GM12872 (cell line): Measurements from ENCODE around the gene ADAP1.

Source experiments
- TF ChIP-seq, protein P1 (sequence below): IDR thresholded peaks from 3 replicates; pipeline ENCODE4 v1.5.1; 2011; ENCODE audit warnings: low read depth, mild to moderate bottlenecking, low read length, moderate library complexity; ENCODE audit not compliant: insufficient read depth

The ADAP1 gene

DNA sequence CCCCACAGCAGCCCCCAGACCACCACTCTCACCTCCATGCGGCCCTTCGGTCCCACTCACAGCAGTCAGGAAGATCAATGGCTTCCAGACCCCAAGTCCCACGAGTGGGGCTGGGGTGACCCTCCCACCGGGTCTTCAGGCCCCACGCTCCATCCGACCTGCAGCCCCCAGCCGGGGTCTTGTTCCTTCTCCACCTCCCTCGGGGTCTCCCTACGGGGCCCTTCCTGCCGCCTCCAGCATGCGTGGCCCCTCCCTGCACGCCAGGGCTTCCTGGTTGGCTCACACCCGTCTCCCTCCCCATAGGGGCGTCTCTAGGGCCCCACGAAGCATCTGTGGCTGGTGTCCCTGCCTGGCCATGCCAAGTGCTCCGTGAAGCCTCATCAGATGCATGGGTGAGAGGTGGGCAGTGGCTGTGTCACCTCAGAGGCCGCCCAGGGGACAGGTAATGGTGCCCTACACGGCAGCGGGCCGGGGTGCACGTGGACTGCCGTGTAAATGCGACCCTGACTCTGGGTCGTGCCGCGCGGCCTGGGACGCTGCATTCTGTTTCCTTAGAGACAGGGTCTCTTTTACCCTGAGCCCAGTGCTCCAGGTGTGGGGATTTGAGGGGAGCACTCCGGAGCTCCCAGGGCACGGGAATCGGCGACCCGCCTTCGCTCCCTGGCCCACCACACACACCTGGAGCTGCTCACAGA lies 19.9 kb downstream of the ADAP1 start:
- TF ChIP-seq, protein P1, sequence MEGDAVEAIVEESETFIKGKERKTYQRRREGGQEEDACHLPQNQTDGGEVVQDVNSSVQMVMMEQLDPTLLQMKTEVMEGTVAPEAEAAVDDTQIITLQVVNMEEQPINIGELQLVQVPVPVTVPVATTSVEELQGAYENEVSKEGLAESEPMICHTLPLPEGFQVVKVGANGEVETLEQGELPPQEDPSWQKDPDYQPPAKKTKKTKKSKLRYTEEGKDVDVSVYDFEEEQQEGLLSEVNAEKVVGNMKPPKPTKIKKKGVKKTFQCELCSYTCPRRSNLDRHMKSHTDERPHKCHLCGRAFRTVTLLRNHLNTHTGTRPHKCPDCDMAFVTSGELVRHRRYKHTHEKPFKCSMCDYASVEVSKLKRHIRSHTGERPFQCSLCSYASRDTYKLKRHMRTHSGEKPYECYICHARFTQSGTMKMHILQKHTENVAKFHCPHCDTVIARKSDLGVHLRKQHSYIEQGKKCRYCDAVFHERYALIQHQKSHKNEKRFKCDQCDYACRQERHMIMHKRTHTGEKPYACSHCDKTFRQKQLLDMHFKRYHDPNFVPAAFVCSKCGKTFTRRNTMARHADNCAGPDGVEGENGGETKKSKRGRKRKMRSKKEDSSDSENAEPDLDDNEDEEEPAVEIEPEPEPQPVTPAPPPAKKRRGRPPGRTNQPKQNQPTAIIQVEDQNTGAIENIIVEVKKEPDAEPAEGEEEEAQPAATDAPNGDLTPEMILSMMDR = no peak

DNA sequence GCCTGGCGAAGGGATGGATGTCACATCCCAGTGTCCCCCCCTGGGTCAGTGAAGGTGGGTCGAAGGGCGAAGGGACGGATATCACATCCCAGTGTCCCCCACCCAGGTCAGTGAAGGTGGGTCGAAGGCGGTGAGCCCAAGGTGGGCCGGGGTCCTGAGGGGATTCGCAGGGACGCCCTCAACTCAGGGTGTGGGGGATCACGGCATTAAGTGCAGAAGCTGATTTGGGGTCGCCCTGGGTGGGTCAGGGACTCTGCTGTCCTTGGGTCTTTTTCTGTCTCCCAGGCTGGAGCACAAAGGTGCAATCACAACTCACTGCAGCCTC lies 21.9 kb downstream of the ADAP1 start:
- TF ChIP-seq, protein P1 = no peak

DNA sequence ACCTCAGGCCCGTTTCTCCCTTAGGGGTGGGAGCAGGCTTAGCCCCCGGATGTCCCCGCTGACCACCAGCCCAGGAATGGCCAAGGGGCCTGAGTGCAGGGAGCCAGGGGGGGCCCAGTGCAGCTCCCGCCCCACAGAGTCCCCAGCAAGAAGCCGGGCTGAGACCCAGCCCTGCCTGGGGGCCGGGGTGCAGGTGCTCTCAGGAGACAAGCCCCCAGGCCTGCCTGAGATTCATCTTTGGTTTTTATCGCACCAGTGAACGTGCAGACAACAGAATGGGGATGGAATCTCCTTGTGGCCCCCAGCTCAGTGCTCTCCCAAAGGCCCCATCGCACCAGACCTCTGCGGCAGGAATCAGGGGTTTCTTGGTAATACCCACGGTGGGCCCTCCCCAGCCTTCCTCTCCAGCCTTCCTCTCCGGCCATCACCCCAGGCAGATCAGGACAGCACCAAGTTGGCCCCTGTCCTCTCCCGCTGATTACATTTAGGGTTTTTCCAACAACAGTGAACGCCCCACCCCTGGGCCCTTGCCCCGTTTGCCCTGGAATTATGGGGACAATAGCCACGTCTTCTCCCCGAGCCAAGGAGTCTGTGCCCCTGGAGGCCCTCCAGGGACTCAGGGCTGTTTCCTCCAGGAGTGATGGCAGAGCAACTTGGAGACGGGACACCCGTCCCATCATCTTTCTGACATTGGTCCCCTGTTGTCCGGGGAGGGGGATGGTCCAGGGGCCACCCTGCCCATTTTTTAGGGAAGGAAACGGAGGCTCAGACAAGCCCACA lies 22.4 kb downstream of the ADAP1 start:
- TF ChIP-seq, protein P1 = no peak

DNA sequence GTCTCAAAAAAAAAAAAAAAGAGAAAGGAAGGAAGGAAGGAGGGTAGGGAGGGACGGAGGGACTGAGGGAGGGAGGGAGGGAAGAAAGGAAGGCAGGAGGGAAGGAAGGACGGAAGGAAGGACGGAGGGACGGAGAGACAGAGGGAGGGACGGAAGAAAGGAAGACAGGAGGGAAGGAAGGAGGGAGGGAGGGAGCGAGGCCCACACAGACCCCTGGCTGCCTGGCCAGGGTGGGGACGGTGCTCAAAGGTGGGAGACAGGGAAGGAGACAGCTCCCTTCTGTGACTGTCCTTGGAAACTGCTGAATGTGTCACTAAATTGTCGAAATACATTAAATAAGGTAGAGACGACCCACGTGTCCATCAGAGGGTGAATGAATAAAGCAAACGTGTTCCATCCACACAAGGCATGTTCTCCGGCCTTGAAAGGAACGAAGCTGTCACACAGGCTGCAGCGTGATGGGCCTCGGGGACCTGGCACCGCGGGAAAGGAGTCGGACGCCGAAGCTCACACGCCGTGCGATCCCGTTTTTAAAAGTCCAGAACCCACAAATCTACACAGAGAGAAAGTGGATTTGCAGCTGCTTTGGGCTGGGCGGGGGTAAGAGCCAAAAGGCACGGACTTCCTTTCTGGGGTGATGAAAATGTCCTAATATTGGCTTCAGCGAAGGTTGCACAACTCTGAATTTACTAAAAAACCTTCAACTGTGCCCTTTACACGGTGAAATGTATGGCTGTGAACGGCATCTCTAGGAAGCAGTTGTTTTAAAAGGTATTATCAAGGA lies 23.3 kb downstream of the ADAP1 start:
- TF ChIP-seq, protein P1 = no peak

DNA sequence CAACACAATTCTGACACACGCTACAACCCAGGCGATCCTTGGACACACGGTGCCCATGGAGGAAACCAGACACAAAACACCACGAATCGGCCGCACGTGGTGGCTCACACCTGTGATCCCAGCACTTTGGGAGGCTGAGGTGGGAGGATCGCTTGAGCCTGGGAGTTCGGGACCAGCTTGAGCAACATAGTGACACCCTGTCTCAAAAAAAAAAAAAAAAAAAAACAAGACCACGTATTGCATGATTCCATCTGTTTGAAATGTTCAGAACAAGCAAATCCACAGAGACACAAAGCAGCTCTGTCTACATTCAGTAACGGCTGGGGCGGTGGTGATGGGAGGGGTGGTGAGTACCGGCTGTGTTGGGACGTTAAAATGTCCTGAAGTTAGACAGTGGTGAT lies 25.2 kb downstream of the ADAP1 start:
- TF ChIP-seq, protein P1 = no peak

DNA sequence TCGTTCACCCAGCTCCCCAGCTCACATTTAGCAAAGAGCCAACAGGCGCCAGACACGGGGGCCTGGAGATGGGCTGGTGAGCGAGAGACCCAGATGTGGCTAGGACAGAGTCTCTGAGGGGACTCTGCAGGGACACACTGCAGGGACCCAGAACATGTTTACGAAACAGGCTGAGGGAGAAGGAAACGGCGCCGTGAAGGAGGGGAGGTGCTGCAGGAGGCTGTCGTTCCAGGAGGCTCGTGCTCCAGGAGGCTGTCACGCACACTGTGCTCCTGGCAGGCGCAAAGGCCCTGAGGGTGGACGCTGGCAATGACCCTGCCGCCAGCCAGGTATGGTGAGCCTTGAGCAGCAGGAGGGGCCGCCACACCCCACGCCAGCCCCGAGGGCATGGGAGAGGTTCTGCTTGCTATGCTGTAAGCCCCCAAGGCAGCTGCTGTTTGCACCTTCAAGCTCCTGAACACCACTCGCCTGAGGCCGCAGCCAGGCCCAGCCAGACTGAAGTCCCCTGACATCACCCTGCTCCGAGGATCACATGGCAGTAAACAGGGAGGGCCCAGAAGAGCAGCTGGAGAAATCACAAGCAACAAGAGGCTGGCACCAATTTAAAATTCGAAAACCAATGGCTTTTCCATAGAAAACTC lies 27.3 kb downstream of the ADAP1 start:
- TF ChIP-seq, protein P1 = no peak
